Chondrocyte (in vitro differentiated cells): Measurements from ENCODE around the gene FBXL16. TPM values are rescaled to one million over a fixed set of nuclear protein-coding genes. Genes with fewer than 3 reads are reported as not detected.
A peak's percentile ranks its signal among the peaks of the same experiment; 100 is the strongest.

Source experiments
- DNase-seq: peaks from one replicate; pipeline ENCODE4 v3.0.0; 2021; ENCODE audit warnings: mixed read lengths, low spot score
- H3K27ac Mint-ChIP-seq: one replicate; pipeline ENCODE4 v1.8.0; 2021; ENCODE audit warnings: mild to moderate bottlenecking, moderate library complexity, mixed read lengths; ENCODE audit not compliant: unreplicated experiment
- H3K27me3 Mint-ChIP-seq: 2 replicates; pipeline ENCODE4 v1.8.0; 2021; ENCODE audit warnings: low read depth, mixed read lengths
- H3K36me3 Mint-ChIP-seq: 2 replicates; pipeline ENCODE4 v1.8.0; 2021; ENCODE audit warnings: low read depth, mixed read lengths
- H3K4me1 Mint-ChIP-seq: 2 replicates; pipeline ENCODE4 v1.8.0; 2021; ENCODE audit warnings: low read depth, mild to moderate bottlenecking, mixed read lengths
- H3K4me3 Mint-ChIP-seq: one replicate; pipeline ENCODE4 v1.8.0; 2021; ENCODE audit warnings: mild to moderate bottlenecking, moderate library complexity, mixed read lengths; ENCODE audit not compliant: unreplicated experiment
- H3K9me3 Mint-ChIP-seq: 2 replicates; pipeline ENCODE4 v1.8.0; 2021; ENCODE audit warnings: low read depth, mixed read lengths
- CTCF ChIP-seq: fragments of 200-600 bp; sonication (generic); IDR thresholded peaks from 2 replicates; pipeline ENCODE4 v1.5.0; 2021; ENCODE audit warnings: antibody characterized with exemption, mild to moderate bottlenecking, moderate library complexity
- total RNA-seq: library from RNA; stranded (reverse); gene quantifications from 3 replicates; pipeline ENCODE4 v1.2.1, GENCODE V29; 2021

Gene FBXL16
- total RNA-seq, 1 donor from 2014 or later: 0.87 TPM

- Mint-ChIP-seq H3K36me3 (peaks cover 11% of the 10 kb centered on the region), H3K4me3 (peak overlapping the region; percentile 31), H3K27me3 (no peaks in the 10 kb centered on the region), H3K27ac (no peak overlapping the region), H3K9me3 (no peaks in the 10 kb centered on the region), H3K4me1 (peaks cover 49% of the 10 kb centered on the region)
- peak; percentile 70 for TF ChIP-seq CTCF
- DNase-seq: no peak
These were observed 19.6 kb downstream of the FBXL16 start for GRCh38 chr16:685967-686366.

- peaks cover 47% of the 10 kb centered on the region for H3K4me1 Mint-ChIP-seq
- TF ChIP-seq CTCF: no peak
- H3K27ac Mint-ChIP-seq: no peak overlapping the region
- DNase-seq: no peak
- no peak overlapping the region for H3K4me3 Mint-ChIP-seq
- peaks cover 11% of the 10 kb centered on the region for H3K36me3 Mint-ChIP-seq
- no peaks in the 10 kb centered on the region for H3K27me3 Mint-ChIP-seq
- H3K9me3 Mint-ChIP-seq: no peaks in the 10 kb centered on the region
These were observed 20.5 kb downstream of the FBXL16 start for GRCh38 chr16:684961-685696.

GRCh38 chr16:684071-684794, 21.4 kb downstream of the FBXL16 start, which contains the start of gene JMJD8:
JMJD8 (minus strand) TSS chr16:684334; CDS start chr16:684319, 15 bp downstream.
- no peaks in the 10 kb centered on the region for H3K27me3 Mint-ChIP-seq
- no peaks in the 10 kb centered on the region for H3K9me3 Mint-ChIP-seq
- no peak for TF ChIP-seq CTCF
- peak within 1 kb of the TSS; percentile 74 for H3K27ac Mint-ChIP-seq
- DNase-seq: peak; percentile 99
- peaks cover 42% of the 10 kb centered on the region for H3K4me1 Mint-ChIP-seq
- peak within 1 kb of the TSS; percentile 68 for H3K4me3 Mint-ChIP-seq
- peaks cover 11% of the 10 kb centered on the region for H3K36me3 Mint-ChIP-seq

GRCh38 chr16:683396-684070, 22.1 kb downstream of the FBXL16 start:
- no peaks in the 10 kb centered on the region for H3K27me3 Mint-ChIP-seq
- peak overlapping the region; percentile 59 for H3K27ac Mint-ChIP-seq
- H3K4me1 Mint-ChIP-seq: peaks cover 39% of the 10 kb centered on the region
- DNase-seq: no peak
- H3K9me3 Mint-ChIP-seq: no peaks in the 10 kb centered on the region
- no peak for TF ChIP-seq CTCF
- peak overlapping the region; percentile 68 for H3K4me3 Mint-ChIP-seq
- peaks cover 11% of the 10 kb centered on the region for H3K36me3 Mint-ChIP-seq
